Prostate gland (tissue), 2 donors: Measurements from ENCODE around the gene TBC1D14.

Experiments used
- POLR2A ChIP-seq: fragments of 450-650 bp; IDR thresholded peaks from one replicate; pipeline ENCODE4 v1.6.1; 2016; ENCODE audit warnings: antibody characterized with exemption, mild to moderate bottlenecking
- TF ChIP-seq, protein P1 (sequence below), 4 experiments: fragments of 200-600 bp in 2 of 4; fragments of 450-650 bp in 2 of 4; sonication (generic) in 2 of 4; IDR thresholded peaks; 1 replicate in 3 of 4; 2 replicates in 1 of 4; pipeline ENCODE4 v1.5.1; 2016 to 2019; ENCODE audit warnings: antibody characterized with exemption in 4 of 4, mild to moderate bottlenecking in 2 of 4, moderate library complexity in 2 of 4

DNA sequence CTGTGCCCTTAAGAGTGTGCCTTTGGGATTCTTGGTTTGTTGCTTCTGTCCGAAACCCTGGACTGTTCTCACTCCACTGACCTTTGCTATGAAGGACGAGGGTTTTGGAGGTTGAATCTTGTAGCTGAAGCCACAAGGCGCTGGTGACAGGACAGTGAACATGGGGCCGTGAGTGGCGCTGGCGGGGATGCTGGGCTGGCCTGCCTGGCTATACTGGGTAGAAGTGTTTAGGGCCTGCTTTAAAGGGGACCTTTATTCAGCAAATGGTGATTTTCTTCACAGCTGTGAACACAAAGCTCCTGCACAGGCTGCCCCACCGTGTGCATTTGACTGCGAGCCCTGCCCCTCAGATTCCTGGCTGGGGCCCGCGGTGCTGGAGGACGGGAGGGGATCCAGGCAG lies 106.5 kb downstream of the TBC1D14 start:
- TF ChIP-seq, protein P1, sequence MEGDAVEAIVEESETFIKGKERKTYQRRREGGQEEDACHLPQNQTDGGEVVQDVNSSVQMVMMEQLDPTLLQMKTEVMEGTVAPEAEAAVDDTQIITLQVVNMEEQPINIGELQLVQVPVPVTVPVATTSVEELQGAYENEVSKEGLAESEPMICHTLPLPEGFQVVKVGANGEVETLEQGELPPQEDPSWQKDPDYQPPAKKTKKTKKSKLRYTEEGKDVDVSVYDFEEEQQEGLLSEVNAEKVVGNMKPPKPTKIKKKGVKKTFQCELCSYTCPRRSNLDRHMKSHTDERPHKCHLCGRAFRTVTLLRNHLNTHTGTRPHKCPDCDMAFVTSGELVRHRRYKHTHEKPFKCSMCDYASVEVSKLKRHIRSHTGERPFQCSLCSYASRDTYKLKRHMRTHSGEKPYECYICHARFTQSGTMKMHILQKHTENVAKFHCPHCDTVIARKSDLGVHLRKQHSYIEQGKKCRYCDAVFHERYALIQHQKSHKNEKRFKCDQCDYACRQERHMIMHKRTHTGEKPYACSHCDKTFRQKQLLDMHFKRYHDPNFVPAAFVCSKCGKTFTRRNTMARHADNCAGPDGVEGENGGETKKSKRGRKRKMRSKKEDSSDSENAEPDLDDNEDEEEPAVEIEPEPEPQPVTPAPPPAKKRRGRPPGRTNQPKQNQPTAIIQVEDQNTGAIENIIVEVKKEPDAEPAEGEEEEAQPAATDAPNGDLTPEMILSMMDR (IDR thresholded peaks at IDR 0.05), result no peak
- no peak for TF ChIP-seq POLR2A
